ENCODE results near the gene NR2F6.

DNA sequence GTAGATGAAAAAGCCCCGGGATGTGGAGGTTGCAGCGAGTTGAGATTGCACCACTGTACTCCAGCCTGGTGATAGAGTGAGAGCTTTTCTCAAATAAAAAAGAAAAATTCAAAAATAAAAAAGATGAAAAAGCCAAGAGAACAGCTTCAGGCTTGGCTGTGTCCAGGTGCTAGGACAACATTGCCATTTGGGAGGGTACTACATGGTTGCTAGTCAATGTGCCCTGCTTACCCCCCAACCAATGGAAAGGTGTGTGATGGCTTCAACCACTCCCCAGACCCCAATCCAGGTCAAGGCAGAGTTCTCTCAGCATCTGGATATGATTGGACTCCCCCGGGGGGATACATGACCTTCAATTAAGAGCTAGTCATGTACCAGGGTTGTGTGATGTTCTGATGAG is 33.7 kb upstream of the NR2F6 start:
- TF ChIP-seq, protein P1, sequence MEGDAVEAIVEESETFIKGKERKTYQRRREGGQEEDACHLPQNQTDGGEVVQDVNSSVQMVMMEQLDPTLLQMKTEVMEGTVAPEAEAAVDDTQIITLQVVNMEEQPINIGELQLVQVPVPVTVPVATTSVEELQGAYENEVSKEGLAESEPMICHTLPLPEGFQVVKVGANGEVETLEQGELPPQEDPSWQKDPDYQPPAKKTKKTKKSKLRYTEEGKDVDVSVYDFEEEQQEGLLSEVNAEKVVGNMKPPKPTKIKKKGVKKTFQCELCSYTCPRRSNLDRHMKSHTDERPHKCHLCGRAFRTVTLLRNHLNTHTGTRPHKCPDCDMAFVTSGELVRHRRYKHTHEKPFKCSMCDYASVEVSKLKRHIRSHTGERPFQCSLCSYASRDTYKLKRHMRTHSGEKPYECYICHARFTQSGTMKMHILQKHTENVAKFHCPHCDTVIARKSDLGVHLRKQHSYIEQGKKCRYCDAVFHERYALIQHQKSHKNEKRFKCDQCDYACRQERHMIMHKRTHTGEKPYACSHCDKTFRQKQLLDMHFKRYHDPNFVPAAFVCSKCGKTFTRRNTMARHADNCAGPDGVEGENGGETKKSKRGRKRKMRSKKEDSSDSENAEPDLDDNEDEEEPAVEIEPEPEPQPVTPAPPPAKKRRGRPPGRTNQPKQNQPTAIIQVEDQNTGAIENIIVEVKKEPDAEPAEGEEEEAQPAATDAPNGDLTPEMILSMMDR (conservative IDR thresholded peaks at IDR 0.05) = no peak
- TF ChIP-seq EZH2 (IDR thresholded peaks at IDR 0.05; ENCODE audit: low read depth) = no peak
